Measurements from ENCODE around the gene DUS4L.

- no peak for TF ChIP-seq CTCF (IDR thresholded peaks at IDR 0.05; ENCODE audit: poor library complexity)
- no peak for TF ChIP-seq EZH2 (IDR thresholded peaks at IDR 0.05; ENCODE audit: borderline replicate concordance)
These were observed 35.5 kb downstream of the DUS4L start for GRCh38 chr7:107599262-107599661.
